ENCODE results near the gene ZFYVE28.
A peak's percentile ranks its signal among the peaks of the same experiment; 100 is the strongest.

ZFYVE28 gene

DNA sequence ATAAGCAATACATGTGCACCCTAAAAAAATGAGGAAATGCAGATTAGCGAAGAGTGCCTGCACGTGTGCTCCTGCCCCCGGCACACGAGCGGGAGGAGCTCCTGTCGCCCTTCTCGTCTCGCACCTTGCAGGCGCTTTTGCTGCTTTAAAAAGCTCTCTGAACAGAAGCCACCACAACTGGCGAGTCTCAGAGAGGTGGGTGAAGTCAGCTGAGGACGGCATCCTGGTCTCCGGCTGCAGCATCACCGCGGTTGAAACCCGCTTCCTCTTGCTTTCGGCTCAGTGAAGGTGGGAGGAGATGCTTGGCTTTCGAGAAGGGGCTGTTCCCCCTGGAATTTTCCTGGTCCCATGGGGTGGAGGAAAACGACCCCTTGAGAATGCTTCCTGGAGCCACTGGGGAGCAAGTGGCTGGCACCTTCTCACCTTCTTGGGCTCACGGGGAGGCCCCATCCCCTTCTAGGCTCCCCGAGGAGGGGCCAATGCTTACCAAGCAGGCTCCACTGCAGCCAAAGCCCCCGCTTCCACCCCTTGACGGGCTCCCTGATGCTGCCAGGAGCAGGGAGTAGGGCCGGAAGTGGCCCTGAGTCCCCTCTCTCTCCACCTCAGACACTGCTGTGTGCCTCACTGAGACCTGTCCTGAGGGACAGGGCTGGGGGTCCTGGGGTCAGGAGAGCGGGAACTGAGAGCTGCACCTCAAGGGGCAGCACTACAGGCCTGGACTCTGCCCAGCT is 127.3 kb downstream of the ZFYVE28 start:
- no peak for TF ChIP-seq CTCF (IDR thresholded peaks at IDR 0.05; ENCODE audit: extremely low read depth, insufficient read depth, missing control alignments)
- DNase-seq (ENCODE audit: low spot score): peak; percentile 67
- in situ Hi-C loops (cut with MboI; ENCODE audit: low pct_unique_long_range_greater_than_20kb, low sequenced_read_pairs, unreplicated experiment): no loop called here

DNA sequence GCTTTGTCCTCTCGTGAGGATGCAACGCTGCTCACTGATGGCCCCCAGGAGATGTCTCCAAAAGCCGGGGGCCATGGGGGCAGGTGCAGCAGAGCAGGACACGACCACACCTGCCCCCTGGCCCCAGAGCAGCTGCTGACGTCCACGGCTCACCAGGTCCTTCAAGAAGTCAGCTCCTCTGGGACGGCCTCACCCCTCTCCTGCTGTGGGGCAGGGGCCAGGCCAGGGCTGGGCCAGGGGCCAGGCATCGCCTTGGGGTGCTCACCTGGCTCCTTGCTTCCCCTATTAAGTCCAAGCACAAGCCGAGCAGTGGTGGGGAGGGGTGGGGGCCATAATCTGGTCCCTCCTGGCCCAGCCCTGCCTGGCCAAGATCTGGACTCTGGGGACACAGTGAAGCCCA is 128.0 kb downstream of the ZFYVE28 start:
- TF ChIP-seq CTCF (IDR thresholded peaks at IDR 0.05; ENCODE audit: extremely low read depth, insufficient read depth, missing control alignments): no peak
- in situ Hi-C loops (cut with MboI; ENCODE audit: low pct_unique_long_range_greater_than_20kb, low sequenced_read_pairs, unreplicated experiment): no loop called here
- DNase-seq (ENCODE audit: low spot score): no peak

- DNase-seq (ENCODE audit: low spot score): no peak
- TF ChIP-seq CTCF (IDR thresholded peaks at IDR 0.05; ENCODE audit: extremely low read depth, insufficient read depth, missing control alignments): no peak
- in situ Hi-C loops (cut with MboI; ENCODE audit: low pct_unique_long_range_greater_than_20kb, low sequenced_read_pairs, unreplicated experiment): no loop called here
Observed at GRCh38 chr4:2289955-2290333, 128.5 kb downstream of the ZFYVE28 start.

DNA sequence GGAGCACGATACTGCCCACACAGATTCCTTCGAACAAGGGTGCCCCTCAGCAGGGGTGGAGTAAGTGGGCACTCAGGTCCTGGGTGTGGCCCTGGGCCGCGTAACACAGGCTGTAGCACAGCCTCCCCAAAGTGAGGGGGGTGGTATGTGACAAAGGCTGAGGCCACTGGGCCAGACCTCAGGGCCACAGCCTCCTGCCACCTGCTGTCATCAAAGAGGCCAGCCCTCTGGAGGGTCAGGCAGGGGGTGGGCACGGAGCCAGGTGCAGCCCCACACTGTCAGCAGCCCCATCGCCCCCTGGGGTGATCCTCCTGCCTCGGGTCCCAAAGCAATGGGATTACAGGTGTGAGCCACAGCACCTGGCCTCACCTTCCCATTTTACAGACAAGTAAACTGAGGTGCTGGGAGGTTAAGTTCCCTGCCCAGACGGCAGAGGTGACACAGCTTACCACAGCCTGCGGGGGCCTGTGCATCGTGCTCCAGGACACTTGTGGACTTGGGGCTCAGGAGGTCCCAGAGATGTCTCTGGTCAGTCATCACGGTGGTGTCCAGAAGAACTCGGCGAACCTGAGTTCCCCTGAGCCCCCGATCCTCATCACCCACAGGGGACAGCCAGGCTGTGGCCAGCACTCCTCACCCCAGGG is 129.0 kb downstream of the ZFYVE28 start:
- no peak for DNase-seq (ENCODE audit: low spot score)
- no peak for TF ChIP-seq CTCF (IDR thresholded peaks at IDR 0.05; ENCODE audit: extremely low read depth, insufficient read depth, missing control alignments)
- in situ Hi-C loops (cut with MboI; ENCODE audit: low pct_unique_long_range_greater_than_20kb, low sequenced_read_pairs, unreplicated experiment): no loop called here

DNA sequence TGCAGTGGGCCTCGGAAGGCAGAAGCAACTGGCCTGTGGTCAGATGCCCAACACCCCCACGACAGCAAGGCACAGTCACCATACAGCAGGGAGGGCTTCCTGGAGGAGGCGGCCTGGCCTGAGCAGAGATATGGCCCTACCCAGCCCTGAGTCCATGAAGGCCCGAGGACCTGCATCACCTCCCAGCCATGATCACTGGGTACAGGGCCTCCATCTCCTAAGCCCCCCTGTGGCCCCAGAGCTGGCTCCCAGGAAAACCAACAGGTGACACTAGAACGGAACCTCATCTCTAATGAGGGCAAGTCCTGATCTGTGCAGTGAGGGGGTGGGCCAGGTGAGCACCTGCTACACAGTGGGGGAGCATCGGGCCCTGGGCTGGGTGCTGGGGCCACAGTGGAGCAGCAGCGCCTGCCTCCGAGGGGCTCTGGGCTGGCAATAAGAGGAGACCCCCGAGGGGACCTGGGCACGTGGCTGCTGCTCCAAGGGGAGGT is 130.3 kb downstream of the ZFYVE28 start:
- TF ChIP-seq CTCF (IDR thresholded peaks at IDR 0.05; ENCODE audit: extremely low read depth, insufficient read depth, missing control alignments): no peak
- in situ Hi-C loops (cut with MboI; ENCODE audit: low pct_unique_long_range_greater_than_20kb, low sequenced_read_pairs, unreplicated experiment): no loop called here
- DNase-seq (ENCODE audit: low spot score): no peak

DNA sequence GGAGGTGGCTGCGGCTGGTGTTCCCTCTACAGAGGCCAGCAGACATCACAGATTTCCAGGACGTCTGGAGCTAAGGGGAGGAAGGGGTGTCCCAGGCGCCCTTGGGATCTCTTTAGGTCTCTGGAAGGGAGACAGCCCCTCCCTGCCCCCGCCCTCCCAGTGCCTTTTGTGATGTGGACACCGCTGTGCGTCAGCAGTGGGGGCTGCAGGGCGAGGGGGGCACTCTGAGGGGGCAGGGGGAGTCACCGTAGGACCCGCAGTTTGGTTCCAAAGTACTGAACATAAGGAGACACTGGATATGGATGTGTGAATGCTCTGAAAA is 130.9 kb downstream of the ZFYVE28 start:
- no peak for DNase-seq (ENCODE audit: low spot score)
- in situ Hi-C loops (cut with MboI; ENCODE audit: low pct_unique_long_range_greater_than_20kb, low sequenced_read_pairs, unreplicated experiment): no loop called here
- TF ChIP-seq CTCF (IDR thresholded peaks at IDR 0.05; ENCODE audit: extremely low read depth, insufficient read depth, missing control alignments): no peak

Measured in GM13977 (cell line).